AG04449 (cell line): Measurements from ENCODE around the gene ATP2B1.

Source experiments
- CTCF ChIA-PET: fragments of 350-600 bp; formaldehyde crosslinking; extraction: SDS; loops from one replicate; lab custom pipeline; 2021; ENCODE audit warnings: antibody characterized with exemption; lab: Yijun Ruan, JAX
- POLR2A ChIA-PET: fragments of 400-600, 350-600 bp; formaldehyde crosslinking; extraction: SDS; loops from one replicate; lab custom pipeline; 2020; ENCODE audit warnings: antibody characterized with exemption, inconsistent platforms; lab: Yijun Ruan, JAX
- DNase-seq: peaks from one replicate; pipeline ENCODE4 v3.0.0-alpha.2; 2010; ENCODE audit warnings: low read depth, low spot score
- H3K4me3 ChIP-seq: 2 replicates; pipeline ENCODE4 v1.5.1; 2011; ENCODE audit warnings: low read depth, mild to moderate bottlenecking, control low read depth, low read length
- TF ChIP-seq, protein P1 (sequence below): IDR thresholded peaks from one replicate; pipeline ENCODE4 v1.5.1; 2011; ENCODE audit warnings: mild to moderate bottlenecking, moderate library complexity, low read length, control low read depth, inconsistent platforms; ENCODE audit not compliant: insufficient read depth; ENCODE audit errors: missing control alignments

The ATP2B1 gene

DNA sequence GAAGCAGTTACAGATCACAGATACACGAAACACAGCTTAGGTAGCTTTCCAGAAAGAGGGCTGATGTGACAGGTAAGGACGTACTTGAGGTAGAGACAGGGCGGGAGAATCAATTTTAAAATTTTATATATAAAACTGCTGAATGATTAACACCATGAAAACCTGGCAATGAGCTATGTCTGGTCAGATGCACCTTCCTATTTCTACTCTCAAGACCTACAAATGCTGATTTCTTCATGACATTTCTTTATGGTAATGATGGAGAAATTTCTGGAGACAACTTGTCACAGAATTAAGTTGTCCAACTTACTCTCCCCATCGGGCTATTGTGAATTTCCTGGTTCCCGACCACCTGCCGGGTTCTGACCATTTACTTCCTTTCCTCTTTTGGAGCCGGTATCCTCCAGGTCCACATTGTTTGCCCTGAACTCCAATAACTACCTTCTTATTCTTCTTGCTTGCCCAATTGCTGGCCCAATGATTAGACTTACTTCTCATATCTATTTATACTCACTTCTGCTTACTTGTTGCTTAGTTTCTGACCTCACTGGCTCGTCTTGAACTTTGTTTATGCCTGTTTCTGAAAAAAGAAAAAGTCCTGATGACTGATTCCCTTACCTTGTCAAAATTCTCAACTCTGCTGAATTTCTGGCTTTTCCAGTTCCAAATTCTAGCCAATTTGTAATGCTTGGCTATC is 12.8 kb upstream of the ATP2B1 start:
- H3K4me3 ChIP-seq = no peak overlapping the region
- POLR2A ChIA-PET = no interaction called here
- CTCF ChIA-PET = no interaction called here
- DNase-seq = no peak
- TF ChIP-seq, protein P1, sequence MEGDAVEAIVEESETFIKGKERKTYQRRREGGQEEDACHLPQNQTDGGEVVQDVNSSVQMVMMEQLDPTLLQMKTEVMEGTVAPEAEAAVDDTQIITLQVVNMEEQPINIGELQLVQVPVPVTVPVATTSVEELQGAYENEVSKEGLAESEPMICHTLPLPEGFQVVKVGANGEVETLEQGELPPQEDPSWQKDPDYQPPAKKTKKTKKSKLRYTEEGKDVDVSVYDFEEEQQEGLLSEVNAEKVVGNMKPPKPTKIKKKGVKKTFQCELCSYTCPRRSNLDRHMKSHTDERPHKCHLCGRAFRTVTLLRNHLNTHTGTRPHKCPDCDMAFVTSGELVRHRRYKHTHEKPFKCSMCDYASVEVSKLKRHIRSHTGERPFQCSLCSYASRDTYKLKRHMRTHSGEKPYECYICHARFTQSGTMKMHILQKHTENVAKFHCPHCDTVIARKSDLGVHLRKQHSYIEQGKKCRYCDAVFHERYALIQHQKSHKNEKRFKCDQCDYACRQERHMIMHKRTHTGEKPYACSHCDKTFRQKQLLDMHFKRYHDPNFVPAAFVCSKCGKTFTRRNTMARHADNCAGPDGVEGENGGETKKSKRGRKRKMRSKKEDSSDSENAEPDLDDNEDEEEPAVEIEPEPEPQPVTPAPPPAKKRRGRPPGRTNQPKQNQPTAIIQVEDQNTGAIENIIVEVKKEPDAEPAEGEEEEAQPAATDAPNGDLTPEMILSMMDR = no peak

DNA sequence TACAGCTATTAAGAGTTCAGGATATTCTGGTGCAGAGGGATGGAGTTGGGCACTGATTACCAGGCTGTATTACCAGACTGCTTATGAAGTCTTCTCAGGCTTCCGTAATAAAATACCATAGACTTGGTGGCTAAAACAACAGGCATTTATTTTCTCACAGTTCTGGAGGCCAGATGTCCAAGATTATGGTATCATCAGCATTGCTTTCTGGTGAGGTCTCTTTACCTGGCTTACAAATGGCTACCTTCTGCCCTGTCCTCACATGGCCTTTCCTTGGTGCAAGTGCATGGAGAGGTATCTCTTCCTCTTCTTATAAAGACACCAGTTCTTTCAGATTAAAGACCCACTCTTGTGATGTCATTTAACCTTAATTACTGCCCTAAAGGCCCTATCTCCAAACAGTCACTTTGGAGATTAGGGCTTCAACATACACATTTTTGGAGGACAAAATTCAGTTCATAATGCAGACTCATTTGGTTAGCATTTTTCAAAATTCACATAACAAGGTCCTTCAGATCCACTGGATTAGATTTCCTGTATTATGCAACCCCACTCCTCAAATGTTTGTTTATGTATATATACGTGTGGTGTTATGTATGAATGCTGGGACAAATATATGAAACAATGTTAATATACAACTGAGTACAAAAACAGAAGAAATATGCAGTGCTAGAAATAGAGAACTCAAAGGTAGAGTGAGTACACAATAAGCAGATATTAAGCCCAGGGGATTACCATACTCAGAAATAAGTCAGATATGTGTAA is 9.3 kb upstream of the ATP2B1 start:
- CTCF ChIA-PET = interaction anchor here (1.1 kb wide), 1 partner anchor 9 kb away, joined by 3 read pairs; the partner anchor contains the start of gene ATP2B1
- no peak for DNase-seq
- POLR2A ChIA-PET = no interaction called here
- no peak overlapping the region for H3K4me3 ChIP-seq
- TF ChIP-seq, protein P1 = no peak

DNA sequence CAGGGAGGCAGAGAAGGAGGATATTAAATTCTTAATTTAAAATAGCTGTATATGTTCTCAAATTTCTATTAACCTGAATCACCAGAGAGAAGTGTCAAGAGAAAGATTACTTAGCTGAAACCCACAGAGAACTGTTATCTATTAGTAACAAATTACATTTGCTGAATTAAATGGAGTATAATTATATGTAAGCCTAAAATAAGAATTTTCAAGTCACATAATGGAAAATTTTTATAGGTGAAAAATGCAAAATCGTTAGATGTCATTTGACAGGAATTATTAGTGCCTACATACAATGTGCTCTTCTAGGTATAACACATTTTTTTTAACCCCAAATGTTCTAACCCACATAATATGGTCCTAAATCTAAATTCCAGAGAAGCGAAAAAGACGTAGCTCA is 4.1 kb upstream of the ATP2B1 start:
- TF ChIP-seq, protein P1 = no peak
- DNase-seq = no peak
- no peak overlapping the region for H3K4me3 ChIP-seq
- POLR2A ChIA-PET = no interaction called here
- CTCF ChIA-PET = no interaction called here

DNA sequence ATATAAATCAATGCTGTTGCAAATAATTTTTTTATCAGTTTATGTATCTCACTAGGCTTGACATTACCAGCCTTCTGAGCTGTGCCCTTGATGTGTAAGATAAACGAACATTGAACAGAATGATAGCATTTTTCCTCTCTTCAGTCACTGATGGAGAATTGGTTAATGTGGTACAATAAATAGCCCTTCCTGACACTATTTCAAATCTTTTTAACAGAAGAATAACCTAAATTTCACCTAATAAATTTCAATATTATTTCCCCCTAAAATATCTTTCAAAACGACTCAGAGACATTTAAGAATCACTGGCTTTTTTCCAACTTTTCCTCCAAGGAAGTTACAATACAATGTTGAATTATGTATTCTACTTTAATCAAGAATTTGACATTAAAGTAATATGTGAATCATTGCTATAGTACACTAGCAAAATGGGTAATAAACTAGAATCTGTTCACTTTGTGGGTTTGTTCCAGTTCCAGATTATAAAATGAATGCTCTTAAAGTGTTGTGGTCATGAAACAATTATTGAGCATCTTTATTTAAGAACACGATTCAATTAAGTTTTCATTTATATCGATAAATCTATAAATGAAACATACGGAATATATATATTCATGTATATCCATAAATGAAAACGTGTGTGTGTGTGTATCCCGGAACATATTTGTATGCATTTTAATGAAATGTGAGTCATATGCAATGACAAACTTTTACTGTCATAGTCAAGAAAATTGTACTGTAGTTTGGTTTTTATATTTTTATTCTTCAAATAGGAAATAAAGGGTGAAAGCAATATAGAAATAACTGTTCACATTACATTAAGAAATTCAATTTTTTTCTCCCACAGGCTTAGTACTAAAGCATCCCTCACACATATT is 2.5 kb upstream of the ATP2B1 start:
- no peak overlapping the region for H3K4me3 ChIP-seq
- POLR2A ChIA-PET = no interaction called here
- no peak for DNase-seq
- TF ChIP-seq, protein P1 = no peak
- CTCF ChIA-PET = no interaction called here

DNA sequence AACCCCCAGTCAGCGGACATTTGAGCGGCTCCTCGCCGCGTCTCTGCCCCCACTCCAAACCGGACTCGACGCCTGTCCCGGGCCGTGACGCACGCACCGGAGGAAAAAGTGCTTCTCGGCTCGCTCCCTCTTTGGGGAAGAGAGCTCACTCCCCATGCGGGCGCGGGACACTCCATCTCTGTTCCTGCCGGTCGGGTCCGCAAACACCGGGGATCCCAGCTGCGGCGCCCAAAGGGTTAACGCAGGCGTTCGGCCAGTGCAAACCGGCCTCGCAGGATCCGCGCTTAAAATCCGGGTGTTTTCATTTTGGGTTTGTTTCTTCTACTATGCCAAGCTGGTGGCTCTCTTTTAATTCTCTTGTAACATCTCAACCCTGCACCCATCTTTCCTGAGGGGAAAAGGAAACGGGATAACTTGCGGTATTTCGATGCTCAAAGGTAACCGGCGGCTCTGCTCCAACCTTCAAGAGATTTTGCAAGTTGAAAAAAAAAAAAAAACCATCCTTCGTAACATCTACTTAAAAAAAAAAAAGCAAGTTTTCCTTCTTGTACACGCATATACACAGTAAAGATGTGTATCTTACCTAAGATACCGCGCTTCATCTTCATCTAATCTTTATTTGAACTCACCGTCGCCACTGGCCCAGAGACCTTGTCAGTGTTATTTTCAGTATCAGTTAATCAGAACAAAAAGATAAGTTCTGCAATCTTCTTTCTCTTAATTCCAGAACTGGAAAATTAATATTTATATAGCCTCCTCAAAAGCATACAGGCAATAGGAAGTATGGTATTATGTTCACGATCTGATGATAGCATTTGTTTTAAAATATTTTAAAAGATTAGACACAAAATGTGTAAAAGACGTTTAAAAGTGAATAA is 1.6 kb upstream of the ATP2B1 start:
- POLR2A ChIA-PET = interaction anchor here (0.9 to 2.5 kb wide), 6 partner anchors 14 to 381 kb away, joined by 3 to 17 read pairs (median 4); no protein-coding TSS in a partner anchor
- CTCF ChIA-PET = interaction anchor here (1.7 kb wide), 1 partner anchor 56 kb away, joined by 3 read pairs; no protein-coding TSS in a partner anchor
- H3K4me3 ChIP-seq = peak overlapping the region; percentile 85
- no peak for DNase-seq
- TF ChIP-seq, protein P1 = no peak
